CD4-positive, alpha-beta T cell treated with Interferon alpha-2 for 1 hour (primary cell): ENCODE results near the gene SLC10A3.

ENCODE experiments used
- DNase-seq, 2 donors: peaks; one replicate each; pipeline ENCODE4 v3.0.0-alpha.2; 2020 to 2022

The SLC10A3 gene

GRCh38 chrX:154437971-154438893 is 52.2 kb downstream of the SLC10A3 start:
- DNase-seq, result no peak
